Measurements from ENCODE around the gene WNK4. TPM values are rescaled to one million over a fixed set of nuclear protein-coding genes. Genes with fewer than 3 reads are reported as not detected.
"Not testable (repeated sequence)": the region's sequence is repeated elsewhere in the genome, so short reads cannot be mapped to it uniquely, and the experiment has no call there.

The WNK4 gene
- total and polyA plus RNA-seq, 9 of the 15 experiments (the other 6 are each of a cell fraction or from before 2014, with no cell fraction given): 0.32 to 25.8 (median 4.5) TPM

- H3K79me2 ChIP-seq (ENCODE audit: control insufficient read depth, insufficient read depth, low read length); H3K27ac ChIP-seq (ENCODE audit: extremely low read depth, low read depth, low read length); intact Hi-C loops (cut with micrococcal nuclease); H3K27me3 ChIP-seq (ENCODE audit: control insufficient read depth in 2 of 2, insufficient read depth in 2 of 2, low read length in 2 of 2); BruUV-seq (replicated peaks); DNase-seq (ENCODE audit: extremely low read depth in 1 of 4, low spot score in 3 of 4); FAIRE-seq; H3K9me3 ChIP-seq (replicated peaks; ENCODE audit: control insufficient read depth, insufficient read depth, low read depth, low read length); H3K4me3 ChIP-seq; H3K36me3 ChIP-seq (ENCODE audit: control insufficient read depth, insufficient read depth, low read length); H3K9ac ChIP-seq (ENCODE audit: insufficient read depth in 1 of 2, low read depth in 2 of 2, low read length in 2 of 2); CTCF ChIA-PET (ENCODE audit: low intra/inter-chr PET ratio); H4K20me1 ChIP-seq (replicated peaks; ENCODE audit: control insufficient read depth, insufficient read depth, low read length); H3K9me1 ChIP-seq (ENCODE audit: control insufficient read depth, insufficient read depth, low read length); in situ Hi-C loops (cut with MboI); TF ChIP-seq NR2C2 (CRISPR knock-in tag; IDR thresholded peaks at IDR 0.05): not testable (repeated sequence)
- peak overlapping the region; percentile 87 for H2AFZ ChIP-seq (ENCODE audit: low read depth, low read length)
- H3K4me2 ChIP-seq (ENCODE audit: insufficient read depth, low read length): peak overlapping the region; percentile 30; the same call in 1 of the 2 replicates
- ATAC-seq: peak; percentile 9; the same call in 2 of the 3 replicates
- POLR2A ChIA-PET: interaction anchor here (1.6 kb wide), 1 partner anchor 50 kb away, joined by 3 read pairs; no protein-coding TSS in a partner anchor
- peaks cover 14 to 15% of the 10 kb centered on the region in 2 experiments; a peak in 3 of 5 replicates for H3K4me1 ChIP-seq (replicated peaks in 1 of 2; ENCODE audit: control insufficient read depth in 2 of 2, insufficient read depth in 2 of 2, low read length in 2 of 2)
- 6% methylated on average over 9 of the region's 9 CpGs for WGBS (ENCODE audit: insufficient coverage, low coverage, missing lambda C conversion rate)
- TF ChIP-seq BHLHE40 (IDR thresholded peaks at IDR 0.05; ENCODE audit: low read length) (peak; percentile 88), HDAC2 (IDR thresholded peaks at IDR 0.05) (peak; percentile 50; the same call in 1 of the 2 replicates), CBFA2T3 (IDR thresholded peaks at IDR 0.05) (0 out of 2 replicates have a peak, but pooled peaks have one; percentile 31), HDAC1 (IDR thresholded peaks at IDR 0.05) (peak in 1 of 2 experiments; percentile 73; a peak in 2 of 4 replicates), BCOR (IDR thresholded peaks at IDR 0.05) (peak; percentile 32; the same call in 1 of the 2 replicates), NRF1 (conservative IDR thresholded peaks at IDR 0.05 in 1 of 2, IDR thresholded peaks at IDR 0.05 in 1 of 2) (peak; percentile 58 to 59), RCOR1 (IDR thresholded peaks at IDR 0.05; ENCODE audit: borderline replicate concordance in 1 of 2, low read depth in 2 of 2, low read length in 2 of 2) (peak in 1 of 2 experiments; percentile 70; a peak in 3 of 4 replicates), KDM1A (IDR thresholded peaks at IDR 0.05) (peak; percentile 89 to 92), CEBPB (tag; IDR thresholded peaks at IDR 0.05) (0 out of 2 replicates have a peak, but pooled peaks have one; percentile 14), ARID1B (IDR thresholded peaks at IDR 0.05) (peak; percentile 33), SOX6 (IDR thresholded peaks at IDR 0.05) (peak; percentile 51; the same call in 1 of the 2 replicates), CEBPG (CRISPR knock-in tag; IDR thresholded peaks at IDR 0.05) (0 out of 2 replicates have a peak, but pooled peaks have one; percentile 45), CEBPG (tag; conservative IDR thresholded peaks at IDR 0.05 in 1 of 2, IDR thresholded peaks at IDR 0.05 in 1 of 2) (peak; percentile 6 to 62; a peak in 2 of 4 replicates), TCF3 (CRISPR knock-in tag; IDR thresholded peaks at IDR 0.05) (peak; percentile 28), CTBP1 (IDR thresholded peaks at IDR 0.05; ENCODE audit: borderline replicate concordance) (peak; percentile 20; the same call in 1 of the 2 replicates), SPI1 (IDR thresholded peaks at IDR 0.05; ENCODE audit: borderline replicate concordance, low read depth, low read length) (peak; percentile 86; the same call in 1 of the 2 replicates), HES1 (IDR thresholded peaks at IDR 0.05; ENCODE audit: low read depth) (peak; percentile 60; the same call in 1 of the 2 replicates), NR2C2 (tag; IDR thresholded peaks at IDR 0.05) (peak; percentile 47), SMARCA4 (IDR thresholded peaks at IDR 0.05) (0 out of 2 replicates have a peak, but pooled peaks have one; percentile 30), CXXC5 (CRISPR knock-in tag; IDR thresholded peaks at IDR 0.05) (peak; percentile 76), SMAD4 (CRISPR knock-in tag; conservative IDR thresholded peaks at IDR 0.05) (0 out of 2 replicates have a peak, but pooled peaks have one; percentile 25)
These were observed 12.4 kb upstream of the WNK4 start for GRCh38 chr17:42768006-42768405.

All from K562 (cell line).